Peyer's patch (tissue), 4 donors: ENCODE results near the gene APOL5.

Experiments used
- POLR2A ChIP-seq, 2 donors: fragments of 450-650 bp; IDR thresholded peaks; one replicate each; pipeline ENCODE4 v1.5.1; 2017; ENCODE audit warnings: antibody characterized with exemption in 2 of 2, mild to moderate bottlenecking in 2 of 2, moderate library complexity in 2 of 2
- TF ChIP-seq, protein P1 (sequence below), 6 experiments: fragments of 450-650 bp in 4 of 6; fragments of 200-600 bp in 2 of 6; sonication (generic) in 1 of 6; IDR thresholded peaks; one replicate each; pipeline ENCODE4 v1.5.1; 2017 to 2019; ENCODE audit warnings: antibody characterized with exemption in 6 of 6, mild to moderate bottlenecking in 3 of 6, moderate library complexity in 1 of 6

DNA sequence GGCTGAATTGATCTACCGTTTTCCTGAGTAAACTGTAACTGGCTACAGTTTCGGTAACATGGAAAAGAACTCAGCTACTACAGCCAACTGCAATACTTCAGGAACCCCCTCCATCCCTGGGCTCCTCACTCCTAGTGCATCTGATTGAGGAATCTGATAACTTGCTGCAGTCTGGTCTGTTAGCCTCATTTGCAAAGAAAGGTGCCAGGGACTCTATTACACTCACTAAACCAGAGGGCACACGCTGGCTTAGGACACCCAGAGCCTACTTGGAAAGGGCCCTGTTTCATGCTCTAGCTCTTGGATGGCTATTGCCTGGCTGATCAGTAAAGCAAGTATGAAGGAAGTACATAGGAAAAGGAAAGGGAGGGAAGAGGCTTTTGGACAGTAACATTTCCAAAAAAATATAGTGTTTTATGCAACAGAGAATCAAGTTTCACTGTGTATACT, 22.3 kb downstream of the APOL5 start:
- TF ChIP-seq POLR2A (IDR thresholded peaks at IDR 0.05): no peak
- TF ChIP-seq, protein P1, sequence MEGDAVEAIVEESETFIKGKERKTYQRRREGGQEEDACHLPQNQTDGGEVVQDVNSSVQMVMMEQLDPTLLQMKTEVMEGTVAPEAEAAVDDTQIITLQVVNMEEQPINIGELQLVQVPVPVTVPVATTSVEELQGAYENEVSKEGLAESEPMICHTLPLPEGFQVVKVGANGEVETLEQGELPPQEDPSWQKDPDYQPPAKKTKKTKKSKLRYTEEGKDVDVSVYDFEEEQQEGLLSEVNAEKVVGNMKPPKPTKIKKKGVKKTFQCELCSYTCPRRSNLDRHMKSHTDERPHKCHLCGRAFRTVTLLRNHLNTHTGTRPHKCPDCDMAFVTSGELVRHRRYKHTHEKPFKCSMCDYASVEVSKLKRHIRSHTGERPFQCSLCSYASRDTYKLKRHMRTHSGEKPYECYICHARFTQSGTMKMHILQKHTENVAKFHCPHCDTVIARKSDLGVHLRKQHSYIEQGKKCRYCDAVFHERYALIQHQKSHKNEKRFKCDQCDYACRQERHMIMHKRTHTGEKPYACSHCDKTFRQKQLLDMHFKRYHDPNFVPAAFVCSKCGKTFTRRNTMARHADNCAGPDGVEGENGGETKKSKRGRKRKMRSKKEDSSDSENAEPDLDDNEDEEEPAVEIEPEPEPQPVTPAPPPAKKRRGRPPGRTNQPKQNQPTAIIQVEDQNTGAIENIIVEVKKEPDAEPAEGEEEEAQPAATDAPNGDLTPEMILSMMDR (IDR thresholded peaks at IDR 0.05): no peak
